ENCODE results near the gene ERICH6B.

- TF ChIP-seq, protein P1, sequence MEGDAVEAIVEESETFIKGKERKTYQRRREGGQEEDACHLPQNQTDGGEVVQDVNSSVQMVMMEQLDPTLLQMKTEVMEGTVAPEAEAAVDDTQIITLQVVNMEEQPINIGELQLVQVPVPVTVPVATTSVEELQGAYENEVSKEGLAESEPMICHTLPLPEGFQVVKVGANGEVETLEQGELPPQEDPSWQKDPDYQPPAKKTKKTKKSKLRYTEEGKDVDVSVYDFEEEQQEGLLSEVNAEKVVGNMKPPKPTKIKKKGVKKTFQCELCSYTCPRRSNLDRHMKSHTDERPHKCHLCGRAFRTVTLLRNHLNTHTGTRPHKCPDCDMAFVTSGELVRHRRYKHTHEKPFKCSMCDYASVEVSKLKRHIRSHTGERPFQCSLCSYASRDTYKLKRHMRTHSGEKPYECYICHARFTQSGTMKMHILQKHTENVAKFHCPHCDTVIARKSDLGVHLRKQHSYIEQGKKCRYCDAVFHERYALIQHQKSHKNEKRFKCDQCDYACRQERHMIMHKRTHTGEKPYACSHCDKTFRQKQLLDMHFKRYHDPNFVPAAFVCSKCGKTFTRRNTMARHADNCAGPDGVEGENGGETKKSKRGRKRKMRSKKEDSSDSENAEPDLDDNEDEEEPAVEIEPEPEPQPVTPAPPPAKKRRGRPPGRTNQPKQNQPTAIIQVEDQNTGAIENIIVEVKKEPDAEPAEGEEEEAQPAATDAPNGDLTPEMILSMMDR (IDR thresholded peaks at IDR 0.05; ENCODE audit: low read length), result no peak
- TF ChIP-seq EZH2 (IDR thresholded peaks at IDR 0.05; ENCODE audit: borderline replicate concordance, low read length), result no peak
Measured at GRCh38 chr13:45518525-45519245, 96.9 kb downstream of the ERICH6B start.

Measured in OCI-LY1 (cell line).